NCI-H128 (cell line): Measurements from ENCODE around the gene UNC79.

Source experiments
- DNase-seq: peaks from one replicate; lab custom pipeline; 2025; ENCODE audit not compliant: unreplicated experiment; lab: John Stamatoyannopoulos, UW

Gene UNC79

DNA sequence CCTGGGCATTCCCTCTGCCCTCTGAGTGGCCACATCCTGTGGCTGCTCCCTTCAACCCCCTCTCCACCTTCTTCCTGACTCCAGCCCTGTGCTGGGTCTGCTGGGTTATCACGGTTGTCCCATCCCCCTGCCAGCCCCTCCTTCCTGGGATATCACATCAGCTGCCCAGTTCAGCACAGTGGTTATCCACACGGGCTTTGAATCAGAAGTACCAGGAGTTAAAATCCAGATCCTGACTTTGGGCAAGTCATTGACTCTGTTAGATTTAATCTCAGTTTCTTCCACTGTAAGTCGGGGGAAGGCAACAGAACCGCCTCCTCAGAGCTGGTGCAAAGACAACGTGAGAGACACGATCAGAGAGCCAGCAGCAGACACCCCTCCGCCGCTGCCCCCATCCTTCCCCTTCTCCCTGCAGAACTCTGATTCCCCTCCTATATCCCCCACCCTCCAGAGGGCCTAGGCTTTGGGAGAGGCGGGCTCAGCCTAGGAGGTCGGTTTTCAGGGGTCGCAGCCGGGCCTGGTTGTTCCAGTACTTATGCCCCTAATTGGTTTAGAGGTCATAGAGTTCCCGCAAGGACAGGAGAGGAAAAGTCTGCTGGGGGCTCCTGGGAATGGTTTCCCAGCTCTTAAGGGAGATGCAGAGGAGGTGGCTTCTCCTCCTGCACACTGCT, 315.0 kb downstream of the UNC79 start:
- no peak for DNase-seq

DNA sequence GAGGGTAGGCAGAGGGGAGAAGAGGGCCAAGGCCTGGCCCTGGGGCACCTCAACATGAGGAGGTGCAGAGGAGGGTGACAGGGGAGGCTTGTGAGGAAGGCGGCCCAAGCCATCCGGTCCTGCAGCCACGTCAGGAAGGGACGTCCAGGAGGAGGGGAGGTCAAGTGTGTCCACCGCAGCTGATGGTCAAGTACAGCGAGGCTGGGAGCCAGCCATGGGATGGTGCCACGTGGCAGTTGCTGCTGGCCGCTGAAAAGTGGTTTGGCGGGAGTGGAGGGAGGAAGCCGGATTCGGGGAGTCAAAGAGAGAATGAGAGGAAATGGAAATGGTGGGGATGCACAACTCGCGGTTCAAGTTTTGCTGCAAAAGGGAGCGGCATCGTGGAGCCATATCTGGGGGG, 316.4 kb downstream of the UNC79 start:
- no peak for DNase-seq

DNA sequence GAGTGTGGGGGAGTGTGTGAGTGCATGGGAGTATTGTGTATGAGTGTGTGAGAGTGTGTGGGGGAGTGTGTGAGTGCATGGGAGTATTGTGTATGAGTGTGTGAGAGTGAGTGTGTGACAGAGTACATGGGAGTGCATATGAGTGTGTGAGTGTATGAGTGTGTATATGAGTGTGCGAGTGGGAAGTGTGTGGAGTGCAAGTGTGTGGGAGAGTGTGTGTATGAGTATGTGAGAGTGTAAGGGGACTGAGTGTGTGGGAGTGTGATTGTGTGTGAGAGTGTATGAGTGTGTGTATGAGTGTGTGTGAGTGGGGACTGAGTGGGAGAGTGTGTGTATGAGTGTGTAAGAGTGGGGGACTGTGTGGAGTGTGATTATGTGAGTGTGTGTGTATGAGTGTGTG, 316.8 kb downstream of the UNC79 start:
- DNase-seq = no peak

DNA sequence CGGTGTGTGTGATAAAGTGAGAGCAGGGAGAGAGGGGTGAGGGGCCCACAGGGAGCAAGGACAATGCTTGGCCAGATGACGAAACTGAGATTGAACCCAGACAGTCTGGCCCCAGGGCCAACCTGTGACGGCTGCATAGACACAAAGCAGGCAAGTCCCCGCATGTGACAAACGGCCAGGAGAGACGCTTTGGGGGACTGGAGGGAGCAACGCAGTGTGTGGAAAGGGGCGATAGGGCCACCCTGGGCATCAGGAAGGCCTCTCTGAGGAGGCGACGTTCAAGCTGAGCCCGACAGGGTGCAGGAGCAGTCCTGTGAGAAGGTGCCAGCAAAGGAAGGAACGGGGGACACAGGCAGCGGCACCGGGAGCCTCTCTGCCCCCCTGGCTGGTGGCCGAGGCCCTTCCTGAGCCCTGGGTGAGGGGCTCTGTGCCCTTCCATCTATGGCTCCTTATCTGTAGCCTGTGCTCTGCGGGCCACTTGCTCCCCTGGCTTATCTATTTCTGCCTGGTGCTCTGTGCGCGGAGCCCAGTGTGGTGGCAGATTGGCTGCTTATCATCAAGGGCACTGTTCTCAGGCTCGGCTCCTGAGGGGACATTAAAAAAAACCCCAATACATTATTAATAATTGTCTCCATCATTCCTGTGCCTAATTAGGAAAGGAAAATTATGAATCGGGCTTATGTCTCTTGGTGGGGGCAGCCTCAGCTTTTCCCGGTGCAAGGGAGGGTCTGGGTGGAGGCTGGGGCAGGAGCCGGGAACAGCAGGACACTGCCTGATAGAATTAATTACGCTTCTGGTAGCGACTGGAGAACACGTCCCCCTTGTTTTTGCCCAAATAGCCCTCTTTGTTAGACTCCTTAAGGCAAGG, 317.7 kb downstream of the UNC79 start:
- no peak for DNase-seq

DNA sequence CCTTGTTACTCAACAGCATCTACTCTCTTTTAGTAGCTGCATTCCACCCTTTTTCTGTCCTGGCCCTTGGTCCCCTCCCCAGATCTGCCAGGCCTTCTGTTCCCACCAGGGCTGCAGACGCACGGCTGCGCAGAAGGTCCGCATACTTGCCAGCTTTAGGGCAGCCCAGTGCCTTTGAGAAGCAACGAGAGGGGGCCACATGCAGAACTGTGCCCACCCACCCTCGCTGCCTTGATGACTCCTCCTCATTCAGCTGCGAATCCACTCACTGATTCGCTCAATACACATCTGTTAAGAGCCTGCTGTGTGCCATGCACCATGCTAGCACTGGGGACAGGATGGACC, 318.3 kb downstream of the UNC79 start:
- DNase-seq = no peak

DNA sequence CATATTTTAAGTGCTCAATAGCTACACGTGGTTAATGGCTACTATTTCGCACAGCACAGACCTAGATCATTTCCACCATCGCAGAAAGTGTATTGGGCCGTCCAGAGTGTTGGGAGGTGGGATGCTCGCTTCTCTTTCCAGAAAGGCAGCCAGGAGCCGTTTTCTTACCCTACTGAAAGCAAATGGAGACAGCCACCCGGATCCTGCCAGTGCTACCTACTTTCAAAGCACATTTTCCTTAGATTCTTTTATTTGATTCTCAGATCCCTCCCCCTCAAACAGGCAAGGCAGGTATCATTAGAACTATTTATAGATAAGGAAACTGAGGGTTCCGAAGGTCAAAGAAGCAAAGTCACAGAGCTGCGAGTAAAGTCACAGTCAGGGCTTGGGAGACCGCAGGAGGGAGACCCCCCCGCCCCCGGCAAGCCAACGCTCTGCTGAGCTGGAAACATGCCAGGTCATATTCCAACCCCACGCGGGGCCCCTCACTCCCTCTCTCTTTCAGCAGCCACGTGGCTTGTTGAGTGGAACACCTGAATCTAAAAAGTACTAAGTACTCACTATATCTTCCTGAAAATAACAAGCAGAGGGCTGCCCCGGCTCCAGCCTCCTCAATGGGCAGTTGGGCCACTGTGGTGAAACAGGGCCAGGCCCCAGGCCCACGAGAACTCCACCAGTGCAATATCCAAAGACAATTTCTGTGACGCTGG, 321.4 kb downstream of the UNC79 start:
- no peak for DNase-seq

DNA sequence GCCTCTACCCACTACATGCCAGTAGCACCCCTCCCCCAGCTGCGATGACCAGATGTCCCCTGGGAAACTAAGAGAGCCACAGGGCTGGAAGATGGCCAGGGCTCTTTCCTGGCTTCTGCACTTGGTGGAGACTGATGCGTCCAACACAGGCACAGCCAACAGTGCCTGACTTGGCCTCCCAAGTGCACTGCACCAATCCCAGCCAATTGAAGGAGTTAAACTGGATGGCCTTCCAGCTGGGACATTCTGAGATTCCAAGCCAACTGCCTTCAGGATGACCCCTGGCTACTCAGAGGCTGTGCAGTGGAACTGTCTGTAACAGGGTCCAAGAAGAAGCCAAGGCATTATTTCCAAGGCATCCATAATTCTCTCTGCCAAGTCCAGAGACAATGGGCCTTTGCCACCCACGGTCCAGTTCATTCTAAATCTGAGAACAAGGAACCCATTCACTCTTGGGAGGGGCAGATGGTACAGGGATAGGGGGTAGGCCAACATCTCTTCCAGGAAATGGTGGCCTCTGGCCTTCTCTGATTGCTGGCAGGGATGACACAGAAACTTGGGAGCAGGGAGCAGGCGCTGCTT, 322.3 kb downstream of the UNC79 start:
- DNase-seq = no peak

DNA sequence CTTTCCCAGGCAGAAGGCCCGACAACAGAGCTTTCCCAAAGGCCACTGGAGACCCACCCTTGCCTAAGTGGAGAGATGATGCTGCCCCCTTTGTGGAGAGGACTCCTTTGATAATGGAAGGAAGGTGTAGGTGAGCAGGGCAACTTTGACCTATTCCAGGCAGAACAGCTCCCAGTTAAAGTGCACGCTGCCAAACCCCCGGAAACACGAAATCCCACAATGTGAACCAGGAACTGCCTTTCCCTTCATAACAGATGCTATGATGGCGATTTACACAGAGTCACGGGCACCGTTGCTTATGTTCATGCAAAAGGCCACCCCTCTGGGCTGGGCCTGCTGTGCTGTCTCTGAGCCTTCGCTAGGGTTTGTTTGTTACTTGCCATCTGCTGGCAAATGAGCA, 322.9 kb downstream of the UNC79 start:
- DNase-seq = no peak

- no peak for DNase-seq
Measured at GRCh38 chr14:93757206-93757605, 326.5 kb downstream of the UNC79 start.
